IPS-18c (cell line): Measurements from ENCODE around the gene CENPT.
"Not testable (repeated sequence)": the region's sequence is repeated elsewhere in the genome, so short reads cannot be mapped to it uniquely, and the experiment has no call there.

Source experiments
- H3K4me3 ChIP-seq: 2 replicates; pipeline ENCODE4 v1.7.0; 2013; ENCODE audit warnings: low read depth, mild to moderate bottlenecking, low read length, moderate library complexity; ENCODE audit not compliant: insufficient read depth
- H3K9me3 ChIP-seq: one replicate; pipeline ENCODE4 v1.6.1; 2013; ENCODE audit warnings: mild to moderate bottlenecking, low read length, moderate library complexity; ENCODE audit not compliant: control insufficient read depth, insufficient read depth

CENPT gene

GRCh38 chr16:67879462-67879861 is 32.0 kb upstream of the CENPT start:
- H3K9me3 ChIP-seq = no peaks in the 10 kb centered on the region

GRCh38 chr16:67878846-67879245 is 31.4 kb upstream of the CENPT start:
- Histone ChIP-seq H3K9me3 (no peaks in the 10 kb centered on the region), H3K4me3 (no peak overlapping the region)

More at GRCh38 chr16:67879462-67879861, 32.0 kb upstream of the CENPT start:
- no peak overlapping the region for H3K4me3 ChIP-seq

GRCh38 chr16:67878232-67878631 is 30.7 kb upstream of the CENPT start:
- H3K9me3 ChIP-seq = no peaks in the 10 kb centered on the region
- H3K4me3 ChIP-seq = no peak overlapping the region

- no peaks in the 10 kb centered on the region for H3K9me3 ChIP-seq
- no peak overlapping the region for H3K4me3 ChIP-seq
Measured at GRCh38 chr16:67877064-67877463, 29.6 kb upstream of the CENPT start.

GRCh38 chr16:67874372-67874771 is 26.9 kb upstream of the CENPT start:
- Histone ChIP-seq H3K4me3 (peak overlapping the region; percentile 91; the same call in 1 of the 2 replicates), H3K9me3 (no peaks in the 10 kb centered on the region)

- peak overlapping the region; percentile 91 for H3K4me3 ChIP-seq
- H3K9me3 ChIP-seq = no peaks in the 10 kb centered on the region
Measured at GRCh38 chr16:67873435-67874370, 26.2 kb upstream of the CENPT start.

- Histone ChIP-seq H3K9me3 (no peaks in the 10 kb centered on the region), H3K4me3 (peak within 1 kb of the TSS; percentile 91)
Measured at GRCh38 chr16:67872631-67873434, 25.3 kb upstream of the CENPT start, which contains the start of gene EDC4. Gene EDC4 (plus strand): TSS chr16:67873052. CDS start chr16:67873262, 210 bp downstream.

GRCh38 chr16:67872131-67872630 is 24.7 kb upstream of the CENPT start:
- Histone ChIP-seq H3K4me3 (0 out of 2 replicates have a peak overlapping the region, but pooled peaks have one; percentile 91), H3K9me3 (no peaks in the 10 kb centered on the region)

- Histone ChIP-seq H3K9me3 (no peaks in the 10 kb centered on the region), H3K4me3 (no peak overlapping the region)
Measured at GRCh38 chr16:67871256-67871655, 23.8 kb upstream of the CENPT start.

GRCh38 chr16:67869653-67870052 is 22.2 kb upstream of the CENPT start:
- Histone ChIP-seq H3K4me3 (no peak overlapping the region), H3K9me3 (no peaks in the 10 kb centered on the region)

GRCh38 chr16:67868290-67868689 is 20.8 kb upstream of the CENPT start:
- H3K4me3 ChIP-seq = no peak overlapping the region
- no peaks in the 10 kb centered on the region for H3K9me3 ChIP-seq

- H3K4me3 ChIP-seq = no peak overlapping the region
- no peaks in the 10 kb centered on the region for H3K9me3 ChIP-seq
Measured at GRCh38 chr16:67865318-67865717, 17.8 kb upstream of the CENPT start.

- H3K9me3 ChIP-seq = no peaks in the 10 kb centered on the region
- H3K4me3 ChIP-seq = no peak overlapping the region
Measured at GRCh38 chr16:67864594-67864993, 17.1 kb upstream of the CENPT start.

GRCh38 chr16:67864044-67864443 is 16.6 kb upstream of the CENPT start:
- not testable (repeated sequence) for H3K9me3 ChIP-seq, H3K4me3 ChIP-seq

GRCh38 chr16:67862623-67863583 is 15.4 kb upstream of the CENPT start:
- H3K4me3 ChIP-seq = no peak overlapping the region
- H3K9me3 ChIP-seq = no peaks in the 10 kb centered on the region

GRCh38 chr16:67861877-67862276 is 14.4 kb upstream of the CENPT start:
- Histone ChIP-seq H3K9me3 (no peaks in the 10 kb centered on the region), H3K4me3 (no peak overlapping the region)
